GM19351 (cell line): Measurements from ENCODE around the gene ASPA.
"Not testable (repeated sequence)": the region's sequence is repeated elsewhere in the genome, so short reads cannot be mapped to it uniquely, and the experiment has no call there.

ENCODE experiments used
- ATAC-seq: cut with Tn5 transposase; IDR thresholded peaks from one replicate; pipeline ENCODE4 v1.9.1; 2021; ENCODE audit warnings: mild to moderate bottlenecking, moderate library complexity; ENCODE audit not compliant: unreplicated experiment

Gene ASPA

DNA sequence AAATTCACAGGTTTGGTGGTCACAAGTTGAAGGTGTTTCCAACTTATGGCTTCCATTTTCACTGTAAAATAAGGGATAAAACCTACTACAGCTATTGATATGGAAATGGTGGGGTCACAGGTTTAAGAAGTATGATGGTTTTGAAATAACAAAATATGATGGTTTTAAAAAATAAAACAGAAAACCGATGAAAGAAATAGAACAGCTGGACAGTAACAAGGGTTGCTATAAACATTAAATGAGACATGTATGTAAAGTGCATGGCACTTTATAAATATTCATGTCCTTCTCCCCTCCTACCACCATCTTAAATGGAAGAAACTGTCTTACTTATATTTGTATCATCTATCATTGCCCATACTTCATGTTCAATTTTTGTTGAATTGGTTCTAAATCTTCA is 31.3 kb downstream of the ASPA start:
- no peak for ATAC-seq

DNA sequence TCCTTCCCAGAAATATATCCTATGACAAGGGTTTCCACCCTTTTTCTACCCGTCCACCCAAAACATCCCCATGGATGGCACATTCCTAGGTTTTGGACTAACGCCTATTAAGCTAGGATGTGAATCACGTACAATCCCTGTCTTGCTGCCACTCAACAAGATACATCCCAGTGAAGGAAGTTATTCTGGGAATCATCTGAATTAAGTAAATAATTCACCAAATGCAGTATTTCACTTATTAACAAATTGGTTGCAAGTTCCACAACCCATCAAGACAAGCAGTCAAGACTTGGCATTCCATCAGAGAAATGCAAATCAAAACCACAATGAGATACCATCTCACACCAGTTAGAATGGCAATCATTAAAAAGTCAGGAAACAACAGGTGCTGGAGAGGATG is 32.1 kb downstream of the ASPA start:
- ATAC-seq: no peak

DNA sequence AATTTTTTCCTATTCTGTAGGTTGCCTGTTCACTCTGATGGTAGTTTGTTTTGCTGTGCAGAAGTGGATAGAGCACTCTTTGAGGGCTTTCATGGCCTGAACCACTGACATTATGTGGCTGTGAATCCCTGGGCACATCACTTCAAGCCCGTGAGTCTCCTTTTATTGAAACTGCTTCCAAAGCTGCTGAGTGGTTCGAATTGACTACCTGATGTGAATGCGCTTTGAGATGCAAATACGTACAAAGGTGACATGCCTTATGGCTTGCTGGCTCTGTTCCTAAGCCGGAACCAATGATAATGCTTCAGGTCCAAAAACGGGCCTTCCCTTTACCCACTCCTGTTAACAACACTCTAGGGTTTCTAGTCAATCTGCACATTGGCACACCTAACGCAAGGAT is 34.3 kb downstream of the ASPA start:
- no peak for ATAC-seq

DNA sequence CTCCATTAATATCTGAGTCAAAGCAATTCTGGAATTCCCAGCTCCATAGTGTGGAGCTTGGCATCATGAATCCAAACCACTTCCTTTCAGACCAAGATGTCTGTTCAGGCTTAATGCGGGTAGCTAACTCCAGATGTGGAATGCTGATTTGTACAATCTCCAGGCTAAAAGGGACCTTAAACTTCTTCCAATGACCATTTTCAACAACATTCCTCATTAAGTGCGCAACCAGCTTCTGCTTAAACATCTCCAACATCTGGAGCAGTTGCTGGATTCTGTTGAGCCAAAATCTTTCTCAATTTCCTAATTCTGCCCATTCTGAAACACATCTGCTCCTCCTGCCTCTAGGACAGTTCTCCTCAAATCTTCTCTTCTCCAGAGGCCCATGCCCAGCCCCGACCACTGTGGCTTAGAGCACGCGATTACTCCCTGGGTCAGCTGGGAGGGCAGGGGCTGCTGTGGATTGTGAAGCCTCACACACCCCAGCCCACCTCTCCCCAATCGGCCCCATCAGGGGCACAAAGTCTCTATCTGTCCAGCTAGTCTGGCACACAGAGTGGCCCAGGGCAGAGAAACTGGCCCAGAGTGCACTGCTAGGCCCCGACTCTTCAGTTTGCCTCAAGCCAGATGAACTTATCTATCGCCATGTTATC is 36.2 kb downstream of the ASPA start:
- no peak for ATAC-seq

DNA sequence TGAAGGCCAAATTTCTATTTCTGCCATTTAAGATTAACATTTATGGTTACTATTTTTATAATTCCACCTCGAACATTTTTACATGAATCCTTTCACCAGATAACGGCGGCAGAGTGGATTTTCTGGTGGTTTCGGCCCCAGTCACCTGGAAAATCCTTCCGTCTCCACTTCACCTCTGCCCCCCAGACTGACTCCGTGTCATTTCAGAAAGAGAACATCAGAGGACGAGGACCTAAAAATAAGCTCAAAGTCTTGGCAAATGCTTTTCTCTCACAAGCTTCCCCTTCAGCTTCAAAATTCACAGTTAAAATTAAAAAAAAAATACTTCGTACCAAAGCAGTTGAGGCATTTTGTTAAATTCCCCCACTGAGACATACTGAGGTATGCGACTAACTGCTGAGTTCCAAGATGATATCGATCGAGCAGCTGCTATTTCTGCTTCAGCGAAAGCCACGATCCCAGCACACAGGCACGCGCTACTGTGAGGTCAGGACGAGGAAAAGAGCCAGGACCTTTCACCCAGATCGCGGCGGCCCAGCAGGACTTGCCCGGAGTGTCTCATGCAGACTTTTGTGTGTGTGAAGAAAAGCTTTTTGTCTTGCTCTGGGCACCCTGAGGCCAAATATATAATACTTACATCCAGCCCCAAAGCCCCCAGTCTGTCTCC is 36.8 kb downstream of the ASPA start:
- ATAC-seq: no peak

DNA sequence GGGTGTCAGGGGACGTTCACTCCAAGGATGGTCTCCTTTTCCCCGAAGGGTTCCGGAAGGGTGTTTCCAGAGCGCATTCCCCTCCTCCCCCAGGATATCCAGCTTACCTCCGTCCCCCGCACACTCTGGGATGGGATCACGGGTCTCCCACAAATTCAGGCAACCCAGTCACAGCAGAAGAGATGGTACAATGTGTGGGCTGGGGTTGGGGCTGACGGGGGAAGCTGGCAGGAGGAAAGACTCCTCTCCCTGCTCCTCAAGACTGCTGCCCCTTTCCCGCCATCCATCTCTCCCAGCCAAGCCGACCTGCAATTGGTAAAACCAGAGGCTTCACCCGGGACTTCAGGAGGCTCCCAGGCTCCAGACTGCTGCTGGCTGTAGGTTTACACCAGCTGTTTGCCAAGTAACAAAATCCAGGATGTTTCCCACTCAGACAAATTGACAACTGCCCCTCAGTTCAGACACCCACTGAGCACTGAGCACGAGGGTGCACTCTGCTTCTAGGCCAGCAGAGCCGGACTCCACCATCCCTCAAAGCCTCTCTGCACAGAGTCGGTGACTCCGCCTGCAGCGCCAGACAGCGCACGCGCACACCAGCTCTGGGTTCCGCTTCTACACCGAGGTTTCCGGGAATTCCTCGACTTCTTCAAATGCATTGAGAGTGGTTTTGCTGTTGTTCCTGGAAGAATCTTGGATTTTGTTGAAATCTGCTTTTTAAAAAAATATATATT is 37.7 kb downstream of the ASPA start:
- no peak for ATAC-seq

DNA sequence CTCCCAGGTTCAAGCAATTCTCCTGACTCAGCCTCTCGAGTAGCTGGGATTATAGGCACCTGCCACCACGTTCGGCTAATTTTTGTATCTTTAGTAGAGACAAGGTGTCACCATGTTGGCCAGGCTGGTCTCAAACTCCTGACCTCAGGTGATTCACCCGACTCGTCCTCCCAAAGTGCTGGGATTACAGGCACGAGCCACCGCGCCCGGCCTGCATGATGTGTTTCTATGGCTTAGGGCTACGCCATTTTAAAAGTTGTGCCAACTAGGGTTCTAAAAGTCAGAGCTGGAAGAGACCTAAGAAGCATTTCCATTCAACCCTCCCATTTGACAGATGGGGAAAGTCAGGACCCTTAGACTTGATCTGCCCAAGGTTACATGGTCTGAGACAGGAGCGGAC is 38.4 kb downstream of the ASPA start:
- not testable (repeated sequence) for ATAC-seq

DNA sequence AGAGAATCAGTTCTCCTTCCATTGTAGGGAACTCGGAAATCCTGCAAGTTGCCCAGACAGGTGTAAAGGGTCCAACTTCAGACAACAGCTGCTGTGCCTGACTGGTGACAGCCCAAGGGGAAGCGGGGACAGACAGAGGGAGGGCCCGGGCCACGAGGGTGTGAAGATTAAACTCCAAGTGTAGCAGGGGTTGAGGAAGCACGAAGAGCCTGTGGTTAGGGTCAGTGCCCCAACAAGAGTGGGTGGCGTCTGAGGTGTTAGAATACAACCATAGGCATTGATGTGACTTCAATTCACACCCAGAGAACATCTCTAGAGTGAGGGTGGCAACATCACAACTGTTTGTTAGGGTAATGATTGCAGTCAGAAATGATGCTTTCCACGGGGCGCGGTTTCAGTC is 39.1 kb downstream of the ASPA start:
- ATAC-seq: no peak

DNA sequence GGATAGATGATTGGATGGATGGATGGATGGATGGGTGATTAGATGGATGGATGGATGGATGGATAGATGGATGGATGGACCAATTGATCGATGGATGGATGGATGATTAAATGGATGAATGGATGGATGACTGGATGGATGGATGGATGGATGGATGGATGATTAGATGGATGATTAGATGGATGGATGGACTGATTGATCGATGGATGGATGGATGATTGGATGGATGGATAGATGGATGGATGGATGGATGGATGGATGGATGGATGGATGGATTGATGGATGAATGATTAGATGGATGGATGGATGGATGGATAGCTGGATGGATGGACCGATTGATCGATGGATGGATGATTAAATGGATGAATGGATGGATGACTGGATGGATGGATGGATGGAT is 43.7 kb downstream of the ASPA start:
- ATAC-seq: not testable (repeated sequence)

DNA sequence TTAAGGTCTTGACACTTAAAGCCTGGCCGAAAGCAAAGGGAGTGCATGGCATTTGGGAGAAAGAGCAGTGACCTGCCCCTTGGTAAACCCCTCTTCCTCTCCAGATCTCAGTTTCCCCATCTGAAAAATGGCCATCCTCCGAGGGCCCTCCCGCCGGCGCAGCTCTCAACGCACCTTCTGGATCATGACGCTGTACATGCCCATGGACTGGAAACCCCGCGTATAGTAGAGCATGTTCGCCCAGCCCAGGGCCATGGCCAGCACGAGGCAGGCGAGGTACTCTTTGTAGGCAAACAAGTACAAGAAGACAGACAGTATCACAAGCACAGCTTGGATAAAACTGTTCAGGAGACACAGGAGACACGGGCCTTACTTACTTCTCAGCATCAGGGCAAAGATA is 48.2 kb downstream of the ASPA start:
- no peak for ATAC-seq

DNA sequence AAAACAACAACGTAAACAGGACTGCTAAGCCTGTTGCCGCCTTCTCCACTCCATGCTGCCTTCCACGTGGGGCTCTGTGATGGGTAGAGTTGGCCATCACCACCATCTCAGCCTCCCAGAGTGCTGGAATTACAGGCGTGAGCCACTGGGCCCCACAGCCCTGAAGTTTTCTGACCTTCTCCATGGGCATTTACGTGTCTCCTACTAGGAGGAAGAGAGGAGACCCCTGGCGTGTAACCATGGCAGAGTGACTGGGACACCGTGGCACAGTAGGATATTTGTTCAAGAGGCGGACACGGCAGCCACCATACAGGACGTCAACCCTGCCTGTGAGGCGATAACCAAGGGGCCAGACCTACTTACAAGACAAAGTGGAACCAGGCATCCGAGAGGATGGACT is 50.7 kb downstream of the ASPA start:
- no peak for ATAC-seq

DNA sequence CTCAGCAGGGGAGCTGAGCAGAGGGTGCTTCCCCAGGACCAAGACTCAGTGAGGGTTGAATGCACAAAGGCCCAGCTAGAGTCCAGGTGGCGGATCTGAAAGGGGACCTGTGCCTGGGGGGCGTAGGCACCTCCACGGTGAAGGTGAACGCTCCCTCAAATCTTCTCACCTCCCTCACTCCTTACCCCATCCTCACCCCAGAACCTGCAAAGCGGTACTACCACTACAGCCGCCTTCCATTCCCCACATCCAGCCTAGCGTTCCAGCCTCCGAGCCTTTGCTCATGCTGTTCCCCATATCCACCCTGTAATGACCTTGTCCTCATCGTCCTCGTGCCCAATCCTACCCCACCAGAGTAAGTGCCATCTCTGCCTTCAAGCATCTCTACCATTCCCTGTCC is 51.2 kb downstream of the ASPA start:
- no peak for ATAC-seq

DNA sequence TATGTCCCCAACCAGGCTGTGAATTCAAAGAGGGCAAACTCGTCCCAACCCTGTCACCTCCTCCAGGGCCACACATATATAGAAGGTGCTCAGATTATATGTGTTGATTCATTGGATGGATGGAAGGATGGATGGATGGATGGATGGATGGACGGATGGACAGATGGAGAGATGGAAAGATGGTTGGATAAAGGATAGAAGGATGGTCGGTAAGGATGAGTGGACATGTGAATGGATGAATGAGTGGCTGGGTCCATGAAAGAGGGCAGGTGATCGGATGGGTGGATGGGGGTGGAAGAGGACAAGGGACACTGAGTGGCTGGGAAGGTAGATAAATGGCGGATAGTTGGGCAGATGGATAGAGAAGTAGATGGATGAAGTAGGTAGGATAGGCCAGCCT is 51.7 kb downstream of the ASPA start:
- ATAC-seq: no peak

DNA sequence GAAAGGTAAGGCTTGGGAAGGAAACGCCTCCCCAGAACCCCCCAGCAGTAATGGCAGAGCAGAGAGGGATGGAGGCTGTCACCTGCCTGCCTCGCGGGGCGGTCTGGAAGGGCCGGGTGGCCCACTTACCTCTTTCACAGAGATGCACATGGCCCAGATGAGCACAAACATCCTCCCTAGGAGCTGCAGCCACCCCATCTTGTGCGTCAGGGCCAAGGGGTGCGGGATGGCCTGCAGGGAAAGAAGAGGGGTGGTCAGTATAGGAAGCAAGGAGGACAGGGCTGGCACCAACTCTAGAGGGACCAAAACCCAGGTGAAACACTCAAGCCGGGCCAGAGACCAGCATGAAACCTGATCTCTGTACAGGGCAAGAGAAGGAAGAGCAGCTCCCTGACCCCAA is 52.1 kb downstream of the ASPA start:
- no peak for ATAC-seq

DNA sequence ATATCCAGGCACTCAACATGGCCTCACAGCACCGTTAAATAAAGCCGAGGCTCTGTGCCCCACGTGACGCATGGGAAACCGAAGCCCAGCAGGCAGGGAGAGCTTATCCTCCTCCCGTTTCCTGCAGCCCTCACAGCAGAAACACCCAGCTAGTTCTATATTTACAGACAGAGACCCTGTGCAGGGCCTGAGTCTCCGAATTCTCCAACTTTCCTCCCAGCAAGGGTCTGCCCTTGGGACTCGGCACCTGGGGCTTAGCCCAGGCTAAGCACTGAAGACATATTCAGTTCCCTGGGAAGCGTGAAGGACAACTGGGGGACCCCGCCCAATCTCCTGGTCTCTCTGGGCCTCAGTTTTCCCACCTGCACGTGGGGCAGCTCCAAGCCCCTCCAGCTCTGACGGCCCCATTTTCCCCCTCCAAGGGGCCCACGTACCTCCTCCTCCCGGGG is 52.6 kb downstream of the ASPA start:
- ATAC-seq: no peak

DNA sequence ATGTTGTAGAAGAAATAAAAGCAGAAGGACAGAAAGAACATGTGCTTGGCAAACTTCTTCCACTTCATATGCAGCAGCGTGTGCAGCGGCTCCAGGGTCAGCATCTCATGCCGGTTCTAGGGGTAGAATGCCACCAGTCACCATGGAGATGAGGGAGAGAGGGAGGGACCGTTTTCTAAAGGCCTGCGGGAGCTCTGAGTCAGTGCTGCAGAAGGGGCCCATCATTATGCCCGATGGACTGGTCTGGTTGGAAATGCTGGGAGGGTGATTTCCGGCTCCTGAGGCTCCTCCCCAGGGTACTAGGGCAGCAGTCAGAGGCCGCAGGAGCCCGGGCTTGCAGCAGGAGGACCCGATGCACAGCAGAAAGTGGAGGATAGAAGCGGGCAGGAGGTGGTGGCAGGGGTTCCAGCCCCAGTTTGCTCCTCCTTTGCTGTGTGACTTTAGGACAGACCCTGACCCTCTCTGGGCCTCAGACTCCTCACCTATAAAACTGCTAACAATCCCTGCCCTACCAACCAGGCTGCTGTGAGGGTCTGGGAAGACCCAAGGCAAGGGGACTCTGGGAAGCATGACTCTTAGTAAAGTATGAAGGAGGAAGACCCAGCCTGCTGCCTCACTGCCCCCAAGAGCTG is 53.2 kb downstream of the ASPA start:
- no peak for ATAC-seq

DNA sequence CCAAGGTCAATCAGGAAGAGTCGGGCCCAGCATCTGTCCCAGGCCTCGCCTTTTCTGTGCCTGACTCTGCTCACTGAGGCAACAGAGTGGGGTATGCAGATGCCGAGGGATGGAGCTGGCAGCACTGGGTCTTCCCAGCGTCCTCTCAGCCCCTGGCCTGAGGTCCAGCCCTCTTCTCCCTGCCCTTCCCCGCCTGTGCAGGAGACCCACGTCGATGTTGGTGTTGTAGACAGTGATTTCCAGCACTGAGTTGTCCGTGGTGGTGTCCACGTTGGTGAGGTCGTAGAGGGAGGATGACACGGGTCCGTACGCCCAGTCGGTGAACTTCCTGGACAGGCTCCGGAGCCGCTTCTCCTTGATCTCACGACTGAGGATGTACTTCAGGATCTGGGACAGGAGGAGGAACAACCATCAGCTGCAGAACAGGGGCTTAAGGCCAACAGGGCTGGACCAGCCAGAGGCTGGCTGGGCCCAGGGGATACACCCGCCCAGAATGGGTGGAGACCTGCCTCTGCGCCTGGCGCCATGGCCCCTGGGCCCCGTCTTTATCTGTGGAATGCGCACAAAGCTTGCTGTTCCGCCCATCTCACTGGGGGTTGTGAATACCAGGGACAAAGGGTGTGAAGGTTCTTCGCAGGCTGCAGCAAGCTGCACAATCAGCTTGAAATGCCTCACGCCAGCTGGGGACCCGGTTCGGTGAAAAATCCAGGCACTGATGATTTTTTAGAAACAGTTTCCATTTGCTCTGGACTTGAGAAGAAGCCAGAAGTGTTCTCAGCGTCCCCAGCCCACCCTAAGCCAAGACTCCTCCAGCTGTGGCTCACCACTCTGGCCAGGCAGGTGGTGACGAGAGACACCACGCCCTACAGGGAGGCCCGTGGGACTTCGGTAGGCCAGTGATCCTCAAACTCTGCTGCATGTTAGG is 54.3 kb downstream of the ASPA start:
- no peak for ATAC-seq

DNA sequence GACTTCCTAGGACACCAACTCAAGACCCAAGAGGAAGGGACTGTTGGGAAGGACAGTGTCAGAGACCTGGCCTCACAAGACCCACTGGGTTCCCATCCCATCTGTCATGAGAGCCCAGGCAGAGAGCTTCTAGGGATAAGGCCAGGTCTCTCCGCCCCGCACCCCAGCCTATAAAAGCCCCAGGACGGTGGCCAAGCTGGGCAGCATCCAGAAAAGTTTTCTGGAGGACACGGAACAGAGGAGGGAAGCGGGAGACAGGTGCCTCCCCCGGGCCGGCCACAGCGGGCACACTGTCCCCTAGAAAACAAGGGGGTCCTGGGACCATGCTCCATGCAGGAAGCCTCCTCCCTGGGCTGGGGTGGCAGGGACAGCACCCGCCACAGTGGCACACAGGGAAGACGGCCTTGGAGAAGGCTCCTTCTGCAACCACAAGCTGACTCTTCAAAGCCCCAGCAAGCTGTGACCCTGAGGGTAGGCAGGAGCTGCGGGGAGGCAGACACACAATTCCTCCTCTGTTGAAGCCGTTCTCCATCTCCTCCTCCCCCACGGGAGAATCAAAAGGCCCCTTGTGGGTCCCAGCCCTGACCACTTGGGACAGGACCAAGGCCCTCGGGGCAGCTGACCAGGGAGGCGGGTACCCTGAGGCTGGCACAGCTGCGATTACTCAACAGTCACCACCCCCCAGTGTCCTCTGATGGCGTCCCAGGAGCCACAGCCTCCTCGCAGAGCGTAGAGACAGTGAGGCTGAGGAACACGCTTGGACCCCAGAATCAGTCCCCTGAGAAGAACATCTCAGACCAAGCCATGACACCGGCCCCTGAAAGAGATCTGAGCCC is 55.7 kb downstream of the ASPA start:
- no peak for ATAC-seq

DNA sequence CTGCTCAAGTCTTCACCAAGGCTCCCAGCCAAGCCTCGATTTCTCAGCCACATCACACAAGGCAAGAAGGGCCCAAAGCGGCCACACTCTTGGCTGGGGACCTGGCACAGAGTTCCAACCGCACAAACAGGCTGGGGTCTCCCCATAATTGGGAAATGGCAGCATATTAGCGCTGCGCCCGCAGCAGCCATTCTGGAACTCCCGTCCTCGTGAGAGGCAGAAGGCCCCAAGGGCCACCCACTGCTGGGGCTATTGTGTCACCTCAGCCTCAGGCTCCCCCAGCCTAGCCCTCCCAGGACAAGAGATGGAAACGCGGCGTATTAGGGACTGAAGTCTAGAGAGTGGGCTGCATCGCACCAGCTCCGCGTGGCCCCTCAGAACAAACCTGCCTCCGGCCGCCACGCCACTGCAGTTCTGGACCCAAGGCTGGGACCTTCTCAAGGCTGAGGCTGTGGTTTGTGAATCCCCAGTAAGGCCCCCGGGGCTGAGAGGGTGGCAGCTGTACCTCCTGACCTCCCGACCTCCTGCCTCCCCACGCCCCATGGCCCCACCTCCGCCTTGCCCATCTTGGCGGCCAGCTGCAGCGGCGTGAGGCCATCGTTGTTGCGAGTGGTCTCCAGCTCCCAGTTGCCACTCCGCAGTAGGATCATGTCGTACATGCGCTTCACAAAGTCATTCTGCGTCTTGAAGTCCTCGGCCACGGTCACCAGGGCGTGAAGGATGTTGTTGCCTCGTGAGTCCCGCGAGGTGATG is 56.5 kb downstream of the ASPA start:
- no peak for ATAC-seq
